ENCODE measurements around the gene MRPS10.

DNA sequence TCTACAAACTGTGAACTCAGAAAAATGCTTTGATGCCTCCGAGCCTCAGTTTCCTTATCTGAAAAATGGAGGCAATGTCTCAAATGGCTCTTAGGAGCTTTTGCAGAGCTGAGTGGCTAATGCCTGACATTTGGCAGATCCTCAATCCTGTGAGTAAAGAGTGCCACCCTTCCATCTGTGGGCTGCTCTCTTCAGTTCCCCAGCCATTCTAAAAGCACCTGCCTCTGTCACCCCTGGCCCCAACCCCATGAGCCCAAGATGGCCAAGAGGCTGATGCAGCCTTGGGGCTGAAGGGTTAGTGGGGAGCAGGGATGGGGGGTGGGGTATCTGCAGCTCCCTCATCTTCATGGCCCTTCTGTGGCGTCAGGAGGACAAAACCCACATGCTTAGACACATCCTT, 59.0 kb downstream of the MRPS10 start:
- TF ChIP-seq, protein P1, sequence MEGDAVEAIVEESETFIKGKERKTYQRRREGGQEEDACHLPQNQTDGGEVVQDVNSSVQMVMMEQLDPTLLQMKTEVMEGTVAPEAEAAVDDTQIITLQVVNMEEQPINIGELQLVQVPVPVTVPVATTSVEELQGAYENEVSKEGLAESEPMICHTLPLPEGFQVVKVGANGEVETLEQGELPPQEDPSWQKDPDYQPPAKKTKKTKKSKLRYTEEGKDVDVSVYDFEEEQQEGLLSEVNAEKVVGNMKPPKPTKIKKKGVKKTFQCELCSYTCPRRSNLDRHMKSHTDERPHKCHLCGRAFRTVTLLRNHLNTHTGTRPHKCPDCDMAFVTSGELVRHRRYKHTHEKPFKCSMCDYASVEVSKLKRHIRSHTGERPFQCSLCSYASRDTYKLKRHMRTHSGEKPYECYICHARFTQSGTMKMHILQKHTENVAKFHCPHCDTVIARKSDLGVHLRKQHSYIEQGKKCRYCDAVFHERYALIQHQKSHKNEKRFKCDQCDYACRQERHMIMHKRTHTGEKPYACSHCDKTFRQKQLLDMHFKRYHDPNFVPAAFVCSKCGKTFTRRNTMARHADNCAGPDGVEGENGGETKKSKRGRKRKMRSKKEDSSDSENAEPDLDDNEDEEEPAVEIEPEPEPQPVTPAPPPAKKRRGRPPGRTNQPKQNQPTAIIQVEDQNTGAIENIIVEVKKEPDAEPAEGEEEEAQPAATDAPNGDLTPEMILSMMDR (IDR thresholded peaks at IDR 0.05; ENCODE audit: low read depth, low read length, poor library complexity, severe bottlenecking): no peak
- no peak for TF ChIP-seq EZH2phosphoT487 (IDR thresholded peaks at IDR 0.05; ENCODE audit: borderline replicate concordance, low read length)
